ENCODE data around the gene MYBPC1.
"Not testable (repeated sequence)": the region's sequence is repeated elsewhere in the genome, so short reads cannot be mapped to it uniquely, and the experiment has no call there.

MYBPC1 gene

DNA sequence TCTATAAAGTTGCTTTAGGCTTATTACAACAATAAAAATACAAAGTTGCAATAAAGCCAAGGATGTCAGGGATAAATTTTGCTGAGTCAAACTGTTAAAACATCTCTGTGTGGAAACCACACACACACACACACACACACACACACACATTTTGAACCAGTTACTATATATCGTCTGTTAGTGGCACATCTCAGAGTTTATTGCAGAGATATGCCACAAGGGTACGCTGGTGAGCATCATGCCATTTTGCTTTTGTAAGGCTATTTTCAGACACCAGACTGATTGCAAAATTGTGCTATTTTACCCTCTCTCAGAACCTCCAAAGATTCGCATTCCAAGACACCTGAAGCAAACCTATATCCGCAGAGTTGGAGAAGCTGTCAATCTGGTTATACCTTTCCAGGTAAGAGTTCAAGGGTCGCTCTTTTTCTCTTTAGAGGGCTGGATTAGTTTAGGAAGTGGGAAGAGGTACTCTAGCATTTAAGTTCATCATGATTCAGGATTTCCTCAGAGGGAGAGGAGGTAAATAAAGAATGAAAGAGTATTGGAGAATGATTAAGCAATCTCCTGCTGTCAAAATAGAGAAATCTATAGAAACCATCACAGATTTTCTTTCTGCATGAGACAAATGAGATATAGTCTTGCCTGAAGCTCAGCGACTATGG lies 75.4 kb downstream of the MYBPC1 start:
- in situ Hi-C loops (cut with HindIII; ENCODE audit: low pct_ligation_motif_present, low sequenced_read_pairs) = no loop called here
- peak; percentile 72 for DNase-seq

DNA sequence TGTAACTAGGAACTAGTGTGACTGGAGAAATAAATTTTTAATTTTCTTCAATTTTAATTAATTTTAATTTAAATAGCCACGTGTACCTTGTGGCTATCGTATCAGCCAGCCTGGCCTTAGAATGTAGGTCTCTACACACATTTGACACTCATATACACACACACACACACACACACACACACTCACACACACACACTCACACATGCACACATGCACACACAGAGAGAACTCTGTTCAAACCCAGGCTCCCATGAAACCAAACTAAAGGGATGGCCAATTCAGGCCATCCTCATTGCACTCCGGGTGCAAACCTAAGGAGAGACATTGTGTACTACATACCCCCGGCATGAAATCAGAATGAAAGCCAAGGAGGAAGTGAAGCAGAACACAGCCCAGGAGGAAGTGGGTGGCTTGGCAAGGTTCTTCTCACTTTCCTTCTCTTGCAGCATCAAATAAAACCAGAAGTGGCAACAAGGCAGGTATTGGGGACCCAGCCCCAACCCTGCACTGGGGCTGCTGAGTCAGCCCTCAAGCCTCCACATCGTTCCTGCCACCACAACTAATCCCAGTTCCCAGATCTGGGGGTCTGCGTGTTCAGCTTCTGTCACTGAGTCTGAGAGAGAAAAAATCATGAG lies 76.5 kb downstream of the MYBPC1 start:
- Histone ChIP-seq H3K36me3 (replicated peaks) (no peaks in the 10 kb centered on the region), H3K27me3 (replicated peaks) (no peaks in the 10 kb centered on the region), H3K27ac (no peak overlapping the region), H3K4me3 (ENCODE audit: low read depth, low read length) (no peak overlapping the region)
- in situ Hi-C loops (cut with HindIII; ENCODE audit: low pct_ligation_motif_present, low sequenced_read_pairs) = no loop called here
- no peak for DNase-seq
- TF ChIP-seq CTCF (IDR thresholded peaks at IDR 0.05; ENCODE audit: low read depth, low read length, missing control alignments) = no peak

More for the DNA sequence above, 75.4 kb downstream of the MYBPC1 start:
- peak; percentile 61 for TF ChIP-seq CTCF (IDR thresholded peaks at IDR 0.05; ENCODE audit: low read depth, low read length, missing control alignments)
- no peaks in the 10 kb centered on the region for H3K27me3 ChIP-seq (replicated peaks)
- no peak overlapping the region for H3K4me3 ChIP-seq (ENCODE audit: low read depth, low read length)
- H3K27ac ChIP-seq = no peak overlapping the region
- H3K36me3 ChIP-seq (replicated peaks) = no peaks in the 10 kb centered on the region

DNA sequence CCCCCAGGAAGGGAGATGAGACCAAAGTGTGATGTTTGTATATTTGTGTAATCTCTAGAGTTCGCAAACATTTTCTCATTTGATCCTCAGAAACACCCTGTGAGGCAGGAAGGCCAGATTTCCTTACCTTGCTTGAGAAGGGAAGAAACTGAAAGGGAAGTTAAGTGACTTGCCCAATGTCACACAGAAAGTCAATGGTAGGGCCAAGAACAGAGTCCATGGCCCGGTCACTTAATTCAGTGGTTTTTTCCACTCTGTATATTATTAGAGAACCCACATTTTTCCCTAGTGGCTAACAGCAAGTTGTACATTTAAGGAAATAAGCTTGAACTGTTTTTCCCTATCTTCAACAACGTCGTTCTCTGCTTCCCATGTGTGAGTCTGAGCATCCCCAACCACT lies 77.1 kb downstream of the MYBPC1 start:
- TF ChIP-seq CTCF (IDR thresholded peaks at IDR 0.05; ENCODE audit: low read depth, low read length, missing control alignments) = no peak
- in situ Hi-C loops (cut with HindIII; ENCODE audit: low pct_ligation_motif_present, low sequenced_read_pairs) = no loop called here
- no peak overlapping the region for H3K4me3 ChIP-seq (ENCODE audit: low read depth, low read length)
- H3K27ac ChIP-seq = no peak overlapping the region
- no peaks in the 10 kb centered on the region for H3K36me3 ChIP-seq (replicated peaks)
- no peak for DNase-seq
- no peaks in the 10 kb centered on the region for H3K27me3 ChIP-seq (replicated peaks)

- H3K27ac ChIP-seq = no peak overlapping the region
- in situ Hi-C loops (cut with HindIII; ENCODE audit: low pct_ligation_motif_present, low sequenced_read_pairs) = no loop called here
- H3K36me3 ChIP-seq (replicated peaks) = no peaks in the 10 kb centered on the region
- no peak overlapping the region for H3K4me3 ChIP-seq (ENCODE audit: low read depth, low read length)
- H3K27me3 ChIP-seq (replicated peaks) = no peaks in the 10 kb centered on the region
- no peak for DNase-seq
- TF ChIP-seq CTCF (IDR thresholded peaks at IDR 0.05; ENCODE audit: low read depth, low read length, missing control alignments) = no peak
These were observed 80.8 kb downstream of the MYBPC1 start for GRCh38 chr12:101675555-101675954.

DNA sequence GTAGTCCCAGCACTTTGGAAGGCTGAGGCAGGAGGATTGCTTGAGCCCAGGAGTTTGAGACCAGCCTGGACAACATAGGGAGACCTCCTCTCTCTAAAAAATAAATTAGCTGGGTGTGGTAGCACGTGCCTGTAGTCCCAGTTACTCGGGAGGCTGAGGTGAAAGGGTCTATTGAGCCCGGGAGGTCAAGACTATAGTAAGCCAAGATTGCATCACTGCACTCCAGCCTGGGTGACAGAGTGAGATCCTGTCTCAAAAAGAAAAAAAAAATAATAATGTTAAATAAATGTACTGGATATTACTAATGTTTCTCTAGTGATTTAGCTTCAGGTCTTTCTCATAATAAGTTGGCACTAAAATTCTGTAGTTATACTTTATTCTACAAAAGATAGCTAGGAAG lies 81.7 kb downstream of the MYBPC1 start:
- H3K36me3 ChIP-seq (replicated peaks); in situ Hi-C loops (cut with HindIII; ENCODE audit: low pct_ligation_motif_present, low sequenced_read_pairs); H3K27ac ChIP-seq; H3K4me3 ChIP-seq (ENCODE audit: low read depth, low read length); H3K27me3 ChIP-seq (replicated peaks); DNase-seq: not testable (repeated sequence)

- DNase-seq = no peak
- Histone ChIP-seq H3K27me3 (replicated peaks) (no peaks in the 10 kb centered on the region), H3K27ac (no peak overlapping the region), H3K36me3 (replicated peaks) (no peaks in the 10 kb centered on the region), H3K4me3 (ENCODE audit: low read depth, low read length) (no peak overlapping the region)
- in situ Hi-C loops (cut with HindIII; ENCODE audit: low pct_ligation_motif_present, low sequenced_read_pairs) = no loop called here
- TF ChIP-seq CTCF (IDR thresholded peaks at IDR 0.05; ENCODE audit: low read depth, low read length, missing control alignments) = no peak
These were observed 83.3 kb downstream of the MYBPC1 start for GRCh38 chr12:101678081-101678480.

Measured in brain microvascular endothelial cell (primary cell).